Left ventricle myocardium inferior (tissue), 1 donor: ENCODE results near the gene CRY2. TPM values are rescaled to one million over a fixed set of nuclear protein-coding genes. Genes with fewer than 3 reads are reported as not detected.

ENCODE experiments used
- DNase-seq: peaks from one replicate; pipeline ENCODE4 v3.0.0-alpha.2; 2020
- H3K27ac ChIP-seq: fragments of 200-600 bp; replicated peaks from 2 replicates; pipeline ENCODE4 v1.8.0; 2021
- H3K27me3 ChIP-seq: fragments of 200-600 bp; 2 replicates; pipeline ENCODE4 v1.8.0; 2021; ENCODE audit warnings: low read depth
- H3K36me3 ChIP-seq: fragments of 200-600 bp; 2 replicates; pipeline ENCODE4 v1.8.0; 2021
- H3K4me1 ChIP-seq: fragments of 200-600 bp; 2 replicates; pipeline ENCODE4 v1.8.0; 2021
- H3K4me3 ChIP-seq: fragments of 200-600 bp; 2 replicates; pipeline ENCODE4 v1.8.0; 2021; ENCODE audit warnings: mild to moderate bottlenecking, moderate library complexity
- H3K9me3 ChIP-seq: fragments of 200-600 bp; replicated peaks from 2 replicates; pipeline ENCODE4 v1.8.0; 2021
- CTCF ChIP-seq: fragments of 200-600 bp; IDR thresholded peaks from 2 replicates; pipeline ENCODE4 v1.8.0; 2021; ENCODE audit warnings: antibody characterized with exemption, mild to moderate bottlenecking, borderline replicate concordance
- intact Hi-C: fragments of 100-400 bp; cut with micrococcal nuclease; formaldehyde crosslinking; loops from one replicate; pipeline ENCODE4 v1.11.0; 2022
- total RNA-seq: library from RNA; stranded (reverse); fragmentation: NEBNext Ultra II Directional; extraction: Animal tissue kit (Norgen Biotek cat#: 25700); gene quantifications from one replicate; pipeline ENCODE4 v1.2.1, GENCODE V29; 2021
- donor health status: DM: no; HTN: yes; CAD: no; lungs with severe emphysema.

Gene CRY2
- total RNA-seq, 1 donor from 2014 or later = 62.2 TPM

GRCh38 chr11:45847911-45848316, 639 bp downstream of the CRY2 start:
- peak overlapping the region; percentile 99 for H3K27ac ChIP-seq
- H3K4me1 ChIP-seq = peaks cover 77% of the 10 kb centered on the region
- DNase-seq = peak; percentile 29
- intact Hi-C loops = no loop called here
- H3K9me3 ChIP-seq = no peaks in the 10 kb centered on the region
- no peaks in the 10 kb centered on the region for H3K36me3 ChIP-seq
- H3K27me3 ChIP-seq = no peaks in the 10 kb centered on the region
- TF ChIP-seq CTCF = peak; percentile 34
- H3K4me3 ChIP-seq = peak overlapping the region; percentile 91

DNA sequence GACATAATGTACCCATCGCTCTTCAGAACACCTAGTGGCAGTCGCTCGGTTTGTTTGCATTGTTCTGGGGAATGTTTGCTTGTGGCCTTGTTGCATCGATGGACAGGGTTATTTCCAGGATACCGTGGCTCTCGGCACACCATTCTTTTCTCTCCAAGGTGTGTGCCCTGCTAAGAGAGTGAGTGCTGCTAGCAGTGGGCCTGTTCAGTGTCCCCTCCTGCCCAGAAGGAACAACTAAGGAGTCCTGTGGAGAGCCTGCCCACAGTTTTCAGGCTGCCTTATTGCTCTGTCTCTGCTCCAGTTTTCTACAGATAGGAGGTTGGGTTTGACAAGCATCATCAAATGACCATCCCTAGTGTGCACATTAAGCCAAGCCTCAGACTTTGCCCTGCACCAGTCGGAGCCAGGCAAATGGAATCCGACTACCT, 1.4 kb downstream of the CRY2 start:
- intact Hi-C loops = no loop called here

GRCh38 chr11:45850446-45850845, 3.2 kb downstream of the CRY2 start:
- Histone ChIP-seq H3K27ac (peak overlapping the region; percentile 99), H3K27me3 (no peaks in the 10 kb centered on the region), H3K36me3 (no peaks in the 10 kb centered on the region), H3K4me1 (peaks cover 94% of the 10 kb centered on the region), H3K9me3 (no peaks in the 10 kb centered on the region), H3K4me3 (peak overlapping the region; percentile 91)
- no peak for DNase-seq
- TF ChIP-seq CTCF = no peak
- intact Hi-C loops = no loop called here

More for the DNA sequence above, 1.4 kb downstream of the CRY2 start:
- Histone ChIP-seq H3K27me3 (no peaks in the 10 kb centered on the region), H3K4me3 (peak overlapping the region; percentile 91), H3K36me3 (no peaks in the 10 kb centered on the region), H3K9me3 (no peaks in the 10 kb centered on the region), H3K4me1 (peaks cover 77% of the 10 kb centered on the region), H3K27ac (peak overlapping the region; percentile 99)
- TF ChIP-seq CTCF = no peak
- no peak for DNase-seq

GRCh38 chr11:45851228-45851627, 4.0 kb downstream of the CRY2 start:
- Histone ChIP-seq H3K9me3 (no peaks in the 10 kb centered on the region), H3K4me3 (peak overlapping the region; percentile 91), H3K36me3 (peaks cover 5% of the 10 kb centered on the region), H3K27ac (peak overlapping the region; percentile 99), H3K4me1 (peaks cover 97% of the 10 kb centered on the region), H3K27me3 (no peaks in the 10 kb centered on the region)
- DNase-seq = no peak
- TF ChIP-seq CTCF = no peak
- intact Hi-C loops = no loop called here

DNA sequence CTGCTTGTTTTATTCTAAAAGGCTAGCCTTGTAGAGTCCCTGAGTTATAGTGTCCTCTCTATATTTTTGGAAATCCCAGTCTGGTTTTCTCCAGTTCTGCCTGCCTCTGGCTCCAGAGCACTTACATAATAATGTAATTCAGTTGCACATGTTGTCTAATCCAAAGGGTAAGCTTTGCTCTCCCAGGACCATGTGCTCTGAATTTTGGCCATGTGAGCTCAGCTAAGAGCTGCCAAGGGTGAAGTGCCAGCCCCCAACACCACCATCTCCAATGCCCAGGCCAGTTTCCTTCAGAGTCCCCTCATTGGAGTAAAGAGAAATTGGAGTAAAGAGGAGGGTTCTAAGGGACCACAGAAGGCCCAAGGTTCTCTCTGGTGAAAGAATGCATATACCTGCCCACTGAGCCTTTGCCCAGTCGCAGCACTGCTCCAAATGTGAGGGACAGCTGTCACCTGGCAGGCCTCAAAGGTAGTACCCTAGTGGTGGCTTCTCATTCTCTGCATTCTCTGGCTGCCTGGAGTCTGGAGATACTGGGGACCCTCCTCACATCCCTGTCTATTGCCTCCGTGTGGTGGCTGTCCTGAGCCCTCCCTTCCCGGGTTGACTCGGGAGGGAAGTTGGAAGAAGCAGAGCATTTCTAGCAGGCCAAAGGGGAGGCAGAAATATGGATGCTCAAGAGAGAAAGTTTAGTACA, 4.9 kb downstream of the CRY2 start:
- peak; percentile 5 for TF ChIP-seq CTCF
- Histone ChIP-seq H3K36me3 (peaks cover 13% of the 10 kb centered on the region), H3K27me3 (no peaks in the 10 kb centered on the region), H3K9me3 (no peaks in the 10 kb centered on the region), H3K4me1 (peaks cover 99% of the 10 kb centered on the region), H3K27ac (peak overlapping the region; percentile 99), H3K4me3 (peak overlapping the region; percentile 29)
- DNase-seq = no peak
- intact Hi-C loops = no loop called here
